ENCODE measurements around the gene LPGAT1. TPM values are rescaled to one million over a fixed set of nuclear protein-coding genes. Genes with fewer than 3 reads are reported as not detected.
"Not testable (repeated sequence)": the region's sequence is repeated elsewhere in the genome, so short reads cannot be mapped to it uniquely, and the experiment has no call there.

The LPGAT1 gene
- total RNA-seq, 3 donors from 2014 or later (not counting 1 experiment from before 2014, with no cell fraction given): 58.6 to 76.3 (median 71.5) TPM

DNA sequence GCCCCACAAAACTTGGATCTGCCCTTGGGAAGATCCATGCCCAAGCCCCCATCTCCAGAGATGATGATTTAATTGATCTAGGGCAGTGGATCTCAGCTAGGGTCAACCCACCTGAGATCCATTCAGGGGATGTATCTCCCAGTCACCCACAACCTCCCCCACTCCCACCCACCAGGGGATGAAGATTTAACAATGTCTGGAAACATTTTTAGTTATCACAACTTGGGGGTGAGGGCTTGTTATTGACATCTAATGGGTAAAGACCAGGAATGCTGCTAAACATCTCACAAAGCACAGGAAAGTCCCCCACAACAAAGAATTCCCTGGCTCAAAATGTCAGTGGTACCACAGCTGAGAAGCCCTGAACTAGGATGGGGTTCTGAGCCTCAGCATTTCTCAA lies 45.0 kb upstream of the LPGAT1 start:
- no peaks in the 10 kb centered on the region for H3K9me3 ChIP-seq (ENCODE audit: control insufficient read depth, insufficient read depth, low read length)
- TF ChIP-seq, protein P1, sequence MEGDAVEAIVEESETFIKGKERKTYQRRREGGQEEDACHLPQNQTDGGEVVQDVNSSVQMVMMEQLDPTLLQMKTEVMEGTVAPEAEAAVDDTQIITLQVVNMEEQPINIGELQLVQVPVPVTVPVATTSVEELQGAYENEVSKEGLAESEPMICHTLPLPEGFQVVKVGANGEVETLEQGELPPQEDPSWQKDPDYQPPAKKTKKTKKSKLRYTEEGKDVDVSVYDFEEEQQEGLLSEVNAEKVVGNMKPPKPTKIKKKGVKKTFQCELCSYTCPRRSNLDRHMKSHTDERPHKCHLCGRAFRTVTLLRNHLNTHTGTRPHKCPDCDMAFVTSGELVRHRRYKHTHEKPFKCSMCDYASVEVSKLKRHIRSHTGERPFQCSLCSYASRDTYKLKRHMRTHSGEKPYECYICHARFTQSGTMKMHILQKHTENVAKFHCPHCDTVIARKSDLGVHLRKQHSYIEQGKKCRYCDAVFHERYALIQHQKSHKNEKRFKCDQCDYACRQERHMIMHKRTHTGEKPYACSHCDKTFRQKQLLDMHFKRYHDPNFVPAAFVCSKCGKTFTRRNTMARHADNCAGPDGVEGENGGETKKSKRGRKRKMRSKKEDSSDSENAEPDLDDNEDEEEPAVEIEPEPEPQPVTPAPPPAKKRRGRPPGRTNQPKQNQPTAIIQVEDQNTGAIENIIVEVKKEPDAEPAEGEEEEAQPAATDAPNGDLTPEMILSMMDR (IDR thresholded peaks at IDR 0.05): no peak
- Mint-ChIP-seq H3K4me1 (peaks cover 7% of the 10 kb centered on the region in 2 donors), H3K4me3 (no peak overlapping the region), H3K36me3 (no peaks in the 10 kb centered on the region), H3K27ac (no peak overlapping the region), H3K9me3 (no peaks in the 10 kb centered on the region), H3K27me3 (ENCODE audit: low read depth in 2 of 2) (peaks cover 12 to 15% of the 10 kb centered on the region in 2 donors)
- intact Hi-C loops (cut with micrococcal nuclease): no loop called here
- no peak for DNase-seq
- H3K4me1 ChIP-seq (ENCODE audit: control insufficient read depth, insufficient read depth, low read length): no peaks in the 10 kb centered on the region
- no peaks in the 10 kb centered on the region for H3K27me3 ChIP-seq (ENCODE audit: control insufficient read depth, insufficient read depth, low read length)
- H3K27ac ChIP-seq (ENCODE audit: low read length): no peak overlapping the region
- no peaks in the 10 kb centered on the region for H3K36me3 ChIP-seq (ENCODE audit: control insufficient read depth, insufficient read depth, low read length)
- H3K4me3 ChIP-seq (ENCODE audit: low read length): no peak overlapping the region
- no peak for ATAC-seq

DNA sequence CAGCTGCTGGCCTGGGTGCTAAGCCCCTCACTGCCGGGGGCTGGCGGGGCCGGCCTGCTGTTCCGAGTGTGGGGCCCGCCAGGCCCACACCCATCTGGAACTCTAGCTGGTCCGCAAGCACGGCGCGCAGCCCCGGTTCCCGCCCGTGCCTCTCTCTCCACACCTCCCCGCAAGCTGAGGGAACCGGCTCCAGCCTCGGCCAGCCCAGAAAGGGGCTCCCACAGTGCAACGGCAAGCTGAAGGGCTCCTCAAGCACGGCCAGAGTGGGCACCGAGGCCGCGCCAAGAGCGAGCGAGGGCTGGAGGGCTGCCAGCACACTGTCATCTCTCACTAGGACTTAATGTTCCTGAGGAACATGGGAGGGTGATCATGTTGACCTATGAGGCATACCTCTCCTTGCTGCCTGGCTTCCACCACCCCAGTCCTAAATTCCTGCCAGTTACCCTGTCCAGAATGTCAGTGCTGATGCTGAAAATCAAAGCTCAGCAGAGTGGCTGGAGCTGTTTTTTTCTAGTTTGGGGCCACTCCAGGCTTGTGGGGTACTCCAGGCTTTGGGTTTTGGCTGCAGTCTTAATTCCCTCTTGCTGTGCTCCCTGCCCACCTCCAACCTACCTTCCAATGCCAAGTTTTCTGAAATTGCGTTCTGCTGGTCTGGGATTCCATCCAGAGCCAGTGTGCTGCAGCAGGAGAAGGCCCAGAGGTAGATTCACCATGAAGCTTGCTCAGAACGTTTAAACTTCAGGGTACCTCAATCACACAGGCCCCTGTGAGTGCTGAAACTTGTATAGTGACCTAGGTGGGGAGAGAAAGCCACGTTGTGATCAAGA lies 44.2 kb upstream of the LPGAT1 start:
- no peak overlapping the region for H3K4me3 Mint-ChIP-seq
- H3K9me3 Mint-ChIP-seq: no peaks in the 10 kb centered on the region
- intact Hi-C loops (cut with micrococcal nuclease): no loop called here
- no peak overlapping the region for H3K27ac Mint-ChIP-seq
- Histone ChIP-seq H3K4me1 (ENCODE audit: control insufficient read depth, insufficient read depth, low read length) (no peaks in the 10 kb centered on the region), H3K27ac (ENCODE audit: low read length) (no peak overlapping the region), H3K36me3 (ENCODE audit: control insufficient read depth, insufficient read depth, low read length) (no peaks in the 10 kb centered on the region), H3K4me3 (ENCODE audit: low read length) (no peak overlapping the region), H3K9me3 (ENCODE audit: control insufficient read depth, insufficient read depth, low read length) (no peaks in the 10 kb centered on the region), H3K27me3 (ENCODE audit: control insufficient read depth, insufficient read depth, low read length) (peaks cover 2% of the 10 kb centered on the region)
- 86% methylated on average over 24 of the region's 25 CpGs for WGBS (ENCODE audit: insufficient coverage)
- no peaks in the 10 kb centered on the region for H3K36me3 Mint-ChIP-seq
- peaks cover 12 to 15% of the 10 kb centered on the region in 2 donors for H3K27me3 Mint-ChIP-seq (ENCODE audit: low read depth in 2 of 2)
- H3K4me1 Mint-ChIP-seq: peaks cover 7% of the 10 kb centered on the region in 2 donors
- TF ChIP-seq, protein P1 (IDR thresholded peaks at IDR 0.05): no peak
- DNase-seq: no peak
- ATAC-seq: no peak

DNA sequence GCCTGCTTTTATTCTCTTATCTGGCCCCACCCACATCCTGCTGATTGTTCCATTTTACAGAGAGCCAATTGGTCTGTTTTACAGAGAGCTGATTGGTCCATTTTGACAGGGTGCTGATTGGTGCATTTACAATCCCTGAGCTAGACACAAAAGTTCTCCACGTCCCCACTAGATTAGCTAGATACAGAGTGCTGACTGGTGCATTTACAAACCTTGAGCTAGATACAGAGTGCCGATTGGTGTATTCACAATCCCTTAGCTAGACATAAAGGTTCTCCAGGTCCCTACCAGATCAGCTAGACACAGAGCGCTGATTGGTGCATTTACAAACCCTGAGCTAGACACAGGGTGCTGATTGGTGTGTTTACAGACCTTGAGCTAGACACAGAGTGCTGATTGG lies 43.2 kb upstream of the LPGAT1 start:
- WGBS (ENCODE audit: insufficient coverage): 100% methylated on average over 2 of the region's 3 CpGs
- H3K4me1 ChIP-seq (ENCODE audit: control insufficient read depth, insufficient read depth, low read length); DNase-seq; H3K27ac ChIP-seq (ENCODE audit: low read length); H3K36me3 Mint-ChIP-seq; intact Hi-C loops (cut with micrococcal nuclease); H3K27me3 ChIP-seq (ENCODE audit: control insufficient read depth, insufficient read depth, low read length); H3K27ac Mint-ChIP-seq; ATAC-seq; H3K4me1 Mint-ChIP-seq; H3K4me3 ChIP-seq (ENCODE audit: low read length); H3K4me3 Mint-ChIP-seq; H3K9me3 ChIP-seq (ENCODE audit: control insufficient read depth, insufficient read depth, low read length); H3K9me3 Mint-ChIP-seq; H3K36me3 ChIP-seq (ENCODE audit: control insufficient read depth, insufficient read depth, low read length): not testable (repeated sequence)
- H3K27me3 Mint-ChIP-seq (ENCODE audit: low read depth in 2 of 2): peaks cover 15 to 17% of the 10 kb centered on the region in 2 donors

DNA sequence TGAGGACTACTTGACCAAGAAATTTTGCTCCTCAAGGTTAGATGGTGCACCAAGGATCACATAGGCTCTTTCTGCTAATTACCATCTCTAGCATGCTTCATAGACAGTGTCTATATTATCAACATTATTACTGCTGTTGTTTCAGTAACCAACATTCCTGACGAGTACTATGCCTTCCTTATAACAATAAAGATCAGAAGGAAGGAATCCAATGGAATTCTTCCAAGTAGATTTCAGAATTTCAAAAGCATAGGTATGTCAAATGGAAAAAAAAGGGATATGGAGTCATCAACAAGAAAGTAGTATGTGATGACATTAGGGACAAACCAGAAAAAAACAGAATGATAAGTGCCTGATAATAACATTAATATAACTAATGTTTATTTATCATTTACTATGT lies 39.6 kb upstream of the LPGAT1 start:
- Mint-ChIP-seq H3K36me3 (peaks cover 7% of the 10 kb centered on the region), H3K9me3 (peaks cover 2 to 6% of the 10 kb centered on the region in 2 donors), H3K4me1 (peaks cover 7% of the 10 kb centered on the region in 2 donors), H3K27me3 (ENCODE audit: low read depth in 2 of 2) (peaks cover 23 to 24% of the 10 kb centered on the region in 2 donors), H3K27ac (no peak overlapping the region), H3K4me3 (no peak overlapping the region)
- Histone ChIP-seq H3K4me1 (ENCODE audit: control insufficient read depth, insufficient read depth, low read length) (no peaks in the 10 kb centered on the region), H3K9me3 (ENCODE audit: control insufficient read depth, insufficient read depth, low read length) (no peaks in the 10 kb centered on the region), H3K36me3 (ENCODE audit: control insufficient read depth, insufficient read depth, low read length) (no peaks in the 10 kb centered on the region), H3K27me3 (ENCODE audit: control insufficient read depth, insufficient read depth, low read length) (peaks cover 2% of the 10 kb centered on the region), H3K27ac (ENCODE audit: low read length) (no peak overlapping the region), H3K4me3 (ENCODE audit: low read length) (no peak overlapping the region)
- no peak for DNase-seq
- intact Hi-C loops (cut with micrococcal nuclease): no loop called here
- ATAC-seq: no peak
- TF ChIP-seq, protein P1 (IDR thresholded peaks at IDR 0.05): no peak
- no CpG with 5 or more reads among the region's 1 CpG for WGBS (ENCODE audit: insufficient coverage)

Data from natural killer cell (primary cell).